ENCODE data around the gene PRKCE. TPM values are rescaled to one million over a fixed set of nuclear protein-coding genes. Genes with fewer than 3 reads are reported as not detected.

PRKCE gene
- total and polyA plus RNA-seq, 2 donors (not counting 1 experiment from before 2014, with no cell fraction given): 14.1 to 19.0 TPM

- DNase-seq (ENCODE audit: low read depth in 2 of 2): no peak
- Histone ChIP-seq H2AFZ (ENCODE audit: low read length) (no peak overlapping the region), H3K4me2 (ENCODE audit: extremely low read depth, insufficient read depth, low read length) (no peak overlapping the region)
These were observed 491.3 kb downstream of the PRKCE start for GRCh38 chr2:46142546-46143428.

DNA sequence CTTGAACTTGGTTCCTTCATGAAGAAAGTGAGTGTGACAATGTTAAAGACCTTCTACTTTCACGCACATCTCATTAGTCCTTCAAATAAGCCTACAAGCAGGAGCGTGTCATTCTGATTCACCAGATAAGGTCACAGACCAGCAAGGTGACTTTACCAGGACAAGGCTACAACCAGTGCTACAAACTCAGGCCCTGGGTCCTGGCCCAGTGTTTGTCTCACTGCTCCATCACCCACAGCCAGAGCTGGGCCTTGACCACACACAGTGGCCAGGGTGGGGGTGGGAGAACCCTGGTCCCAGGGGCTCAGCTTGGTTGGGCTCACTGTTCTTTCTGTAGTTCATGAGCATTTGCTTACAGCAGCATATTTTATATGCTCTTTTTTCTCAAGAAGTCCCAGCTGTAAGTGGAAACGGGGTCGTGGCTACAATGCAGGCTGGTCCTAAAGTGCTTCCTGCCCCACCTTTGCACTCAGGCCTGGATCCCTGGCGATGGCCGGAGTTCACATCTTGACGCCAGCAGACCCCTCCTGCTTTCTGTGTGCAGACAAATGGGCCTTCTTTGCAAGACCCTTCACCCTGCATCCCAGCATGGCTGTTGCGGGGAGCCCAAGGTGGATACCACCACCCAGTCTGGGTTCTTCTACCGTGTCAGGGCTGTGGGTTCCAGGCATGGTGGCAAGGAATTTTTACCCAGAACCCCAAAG, 492.1 kb downstream of the PRKCE start:
- H3K9me3 ChIP-seq (ENCODE audit: control insufficient read depth, insufficient read depth, low read depth, low read length): no peaks in the 10 kb centered on the region
- no peak for TF ChIP-seq EZH2 (IDR thresholded peaks at IDR 0.05; ENCODE audit: low read length, missing control alignments)
- TF ChIP-seq, protein P1, sequence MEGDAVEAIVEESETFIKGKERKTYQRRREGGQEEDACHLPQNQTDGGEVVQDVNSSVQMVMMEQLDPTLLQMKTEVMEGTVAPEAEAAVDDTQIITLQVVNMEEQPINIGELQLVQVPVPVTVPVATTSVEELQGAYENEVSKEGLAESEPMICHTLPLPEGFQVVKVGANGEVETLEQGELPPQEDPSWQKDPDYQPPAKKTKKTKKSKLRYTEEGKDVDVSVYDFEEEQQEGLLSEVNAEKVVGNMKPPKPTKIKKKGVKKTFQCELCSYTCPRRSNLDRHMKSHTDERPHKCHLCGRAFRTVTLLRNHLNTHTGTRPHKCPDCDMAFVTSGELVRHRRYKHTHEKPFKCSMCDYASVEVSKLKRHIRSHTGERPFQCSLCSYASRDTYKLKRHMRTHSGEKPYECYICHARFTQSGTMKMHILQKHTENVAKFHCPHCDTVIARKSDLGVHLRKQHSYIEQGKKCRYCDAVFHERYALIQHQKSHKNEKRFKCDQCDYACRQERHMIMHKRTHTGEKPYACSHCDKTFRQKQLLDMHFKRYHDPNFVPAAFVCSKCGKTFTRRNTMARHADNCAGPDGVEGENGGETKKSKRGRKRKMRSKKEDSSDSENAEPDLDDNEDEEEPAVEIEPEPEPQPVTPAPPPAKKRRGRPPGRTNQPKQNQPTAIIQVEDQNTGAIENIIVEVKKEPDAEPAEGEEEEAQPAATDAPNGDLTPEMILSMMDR (conservative IDR thresholded peaks at IDR 0.05 in 1 of 2, IDR thresholded peaks at IDR 0.05 in 1 of 2; ENCODE audit: low read depth in 1 of 2, low read length in 2 of 2): no peak
- no peaks in the 10 kb centered on the region for H4K20me1 ChIP-seq (ENCODE audit: control insufficient read depth, extremely low read depth, insufficient read depth, low read length)
- no peaks in the 10 kb centered on the region for H3K4me1 ChIP-seq (ENCODE audit: control insufficient read depth, extremely low read depth, insufficient read depth, low read length)
- no peak for DNase-seq (ENCODE audit: low read depth in 2 of 2)
- no peaks in the 10 kb centered on the region for H3K27me3 ChIP-seq (ENCODE audit: control insufficient read depth, insufficient read depth, low read length)
- no peak overlapping the region for H3K27ac ChIP-seq (ENCODE audit: insufficient read depth, low read length)
- H2AFZ ChIP-seq (ENCODE audit: low read length): no peak overlapping the region
- no peaks in the 10 kb centered on the region for H3K79me2 ChIP-seq (ENCODE audit: control insufficient read depth, insufficient read depth, low read length)
- no peaks in the 10 kb centered on the region for H3K36me3 ChIP-seq (ENCODE audit: control insufficient read depth, insufficient read depth, low read length)
- no peak overlapping the region for H3K4me3 ChIP-seq (replicated peaks in 1 of 4; ENCODE audit: control extremely low read depth in 1 of 4, insufficient read depth in 1 of 4, low read depth in 3 of 4, low read length in 4 of 4)
- no peak overlapping the region for H3K9ac ChIP-seq (ENCODE audit: insufficient read depth, low read length)
- no peak overlapping the region for H3K4me2 ChIP-seq (ENCODE audit: extremely low read depth, insufficient read depth, low read length)

More at GRCh38 chr2:46142546-46143428, 491.3 kb downstream of the PRKCE start:
- Histone ChIP-seq H3K9ac (ENCODE audit: insufficient read depth, low read length) (no peak overlapping the region), H3K4me1 (ENCODE audit: control insufficient read depth, extremely low read depth, insufficient read depth, low read length) (no peaks in the 10 kb centered on the region), H3K36me3 (ENCODE audit: control insufficient read depth, insufficient read depth, low read length) (no peaks in the 10 kb centered on the region), H3K27me3 (ENCODE audit: control insufficient read depth, insufficient read depth, low read length) (no peaks in the 10 kb centered on the region), H3K27ac (ENCODE audit: insufficient read depth, low read length) (no peak overlapping the region), H3K79me2 (ENCODE audit: control insufficient read depth, insufficient read depth, low read length) (no peaks in the 10 kb centered on the region), H3K4me3 (replicated peaks in 1 of 4; ENCODE audit: control extremely low read depth in 1 of 4, insufficient read depth in 1 of 4, low read depth in 3 of 4, low read length in 4 of 4) (no peak overlapping the region), H4K20me1 (ENCODE audit: control insufficient read depth, extremely low read depth, insufficient read depth, low read length) (no peaks in the 10 kb centered on the region), H3K9me3 (ENCODE audit: control insufficient read depth, insufficient read depth, low read depth, low read length) (no peaks in the 10 kb centered on the region)
- TF ChIP-seq EZH2 (IDR thresholded peaks at IDR 0.05; ENCODE audit: low read length, missing control alignments): no peak
- TF ChIP-seq, protein P1 (conservative IDR thresholded peaks at IDR 0.05 in 1 of 2, IDR thresholded peaks at IDR 0.05 in 1 of 2; ENCODE audit: low read depth in 1 of 2, low read length in 2 of 2): no peak

GRCh38 chr2:46144133-46144800, 492.8 kb downstream of the PRKCE start:
- no peaks in the 10 kb centered on the region for H3K27me3 ChIP-seq (ENCODE audit: control insufficient read depth, insufficient read depth, low read length)
- TF ChIP-seq EZH2 (IDR thresholded peaks at IDR 0.05; ENCODE audit: low read length, missing control alignments): no peak
- TF ChIP-seq, protein P1 (conservative IDR thresholded peaks at IDR 0.05 in 1 of 2, IDR thresholded peaks at IDR 0.05 in 1 of 2; ENCODE audit: low read depth in 1 of 2, low read length in 2 of 2): no peak

More at GRCh38 chr2:46144133-46144800, 492.8 kb downstream of the PRKCE start:
- DNase-seq (ENCODE audit: low read depth in 2 of 2): no peak
- Histone ChIP-seq H4K20me1 (ENCODE audit: control insufficient read depth, extremely low read depth, insufficient read depth, low read length) (no peaks in the 10 kb centered on the region), H3K36me3 (ENCODE audit: control insufficient read depth, insufficient read depth, low read length) (no peaks in the 10 kb centered on the region), H3K4me2 (ENCODE audit: extremely low read depth, insufficient read depth, low read length) (no peak overlapping the region), H2AFZ (ENCODE audit: low read length) (no peak overlapping the region), H3K9me3 (ENCODE audit: control insufficient read depth, insufficient read depth, low read depth, low read length) (no peaks in the 10 kb centered on the region), H3K27ac (ENCODE audit: insufficient read depth, low read length) (no peak overlapping the region), H3K79me2 (ENCODE audit: control insufficient read depth, insufficient read depth, low read length) (no peaks in the 10 kb centered on the region), H3K4me3 (replicated peaks in 1 of 4; ENCODE audit: control extremely low read depth in 1 of 4, insufficient read depth in 1 of 4, low read depth in 3 of 4, low read length in 4 of 4) (no peak overlapping the region), H3K4me1 (ENCODE audit: control insufficient read depth, extremely low read depth, insufficient read depth, low read length) (no peaks in the 10 kb centered on the region), H3K9ac (ENCODE audit: insufficient read depth, low read length) (no peak overlapping the region)

Measured in fibroblast of lung (primary cell).